Myocyte (in vitro differentiated cells): Measurements from ENCODE around the gene MEI4. TPM values are rescaled to one million over a fixed set of nuclear protein-coding genes. Genes with fewer than 3 reads are reported as not detected.
"Not testable (repeated sequence)": the region's sequence is repeated elsewhere in the genome, so short reads cannot be mapped to it uniquely, and the experiment has no call there.

Experiments
- DNase-seq: peaks from one replicate; pipeline ENCODE4 v3.0.0-alpha.2; 2012; ENCODE audit warnings: low read depth
- total RNA-seq: library from RNA; depleted of rRNA; stranded (reverse); fragments of >200 nt; gene quantifications from 2 replicates; pipeline ENCODE4 v1.2.3, GENCODE V29; 2014

Gene MEI4
- total RNA-seq, 1 donor from 2014 or later = not detected

- DNase-seq = peak; percentile 17
These were observed 25.2 kb downstream of the MEI4 start for GRCh38 chr6:77678048-77678447.

GRCh38 chr6:77683515-77683914 is 30.7 kb downstream of the MEI4 start:
- DNase-seq = no peak

- no peak for DNase-seq
These were observed 34.1 kb downstream of the MEI4 start for GRCh38 chr6:77686931-77687330.

- DNase-seq = no peak
These were observed 35.8 kb downstream of the MEI4 start for GRCh38 chr6:77688649-77689048.

- DNase-seq = not testable (repeated sequence)
These were observed 47.3 kb downstream of the MEI4 start for GRCh38 chr6:77700095-77700494.

- no peak for DNase-seq
These were observed 54.8 kb downstream of the MEI4 start for GRCh38 chr6:77707603-77708002.

- no peak for DNase-seq
These were observed 62.7 kb downstream of the MEI4 start for GRCh38 chr6:77715588-77715987.

- DNase-seq = no peak
These were observed 63.5 kb downstream of the MEI4 start for GRCh38 chr6:77716311-77716710.

- DNase-seq = not testable (repeated sequence)
These were observed 83.2 kb downstream of the MEI4 start for GRCh38 chr6:77736010-77736409.

GRCh38 chr6:77740380-77740779 is 87.5 kb downstream of the MEI4 start:
- DNase-seq = peak; percentile 42

- DNase-seq = not testable (repeated sequence)
These were observed 99.3 kb downstream of the MEI4 start for GRCh38 chr6:77752156-77752555.

- no peak for DNase-seq
These were observed 109.5 kb downstream of the MEI4 start for GRCh38 chr6:77762386-77762785.

- no peak for DNase-seq
These were observed 110.3 kb downstream of the MEI4 start for GRCh38 chr6:77763124-77763523.

- DNase-seq = no peak
These were observed 111.5 kb downstream of the MEI4 start for GRCh38 chr6:77764364-77764763.

- no peak for DNase-seq
These were observed 120.5 kb downstream of the MEI4 start for GRCh38 chr6:77773157-77773822.

GRCh38 chr6:77774457-77774856 is 121.6 kb downstream of the MEI4 start:
- no peak for DNase-seq

GRCh38 chr6:77776441-77776840 is 123.6 kb downstream of the MEI4 start:
- no peak for DNase-seq

GRCh38 chr6:77778527-77778926 is 125.7 kb downstream of the MEI4 start:
- DNase-seq = no peak

- DNase-seq = no peak
These were observed 134.2 kb downstream of the MEI4 start for GRCh38 chr6:77786935-77787629.

GRCh38 chr6:77796824-77797809 is 144.3 kb downstream of the MEI4 start:
- DNase-seq = no peak

GRCh38 chr6:77812304-77812703 is 159.5 kb downstream of the MEI4 start:
- no peak for DNase-seq

GRCh38 chr6:77813090-77813489 is 160.3 kb downstream of the MEI4 start:
- DNase-seq = no peak
